HS-27A (cell line): ENCODE results near the gene POMZP3.
"Not testable (repeated sequence)": the region's sequence is repeated elsewhere in the genome, so short reads cannot be mapped to it uniquely, and the experiment has no call there.

Source experiments
- DNase-seq: peaks from one replicate; pipeline ENCODE4 v3.0.0-alpha.2; 2012; ENCODE audit warnings: low read depth, missing footprints

Gene POMZP3

DNA sequence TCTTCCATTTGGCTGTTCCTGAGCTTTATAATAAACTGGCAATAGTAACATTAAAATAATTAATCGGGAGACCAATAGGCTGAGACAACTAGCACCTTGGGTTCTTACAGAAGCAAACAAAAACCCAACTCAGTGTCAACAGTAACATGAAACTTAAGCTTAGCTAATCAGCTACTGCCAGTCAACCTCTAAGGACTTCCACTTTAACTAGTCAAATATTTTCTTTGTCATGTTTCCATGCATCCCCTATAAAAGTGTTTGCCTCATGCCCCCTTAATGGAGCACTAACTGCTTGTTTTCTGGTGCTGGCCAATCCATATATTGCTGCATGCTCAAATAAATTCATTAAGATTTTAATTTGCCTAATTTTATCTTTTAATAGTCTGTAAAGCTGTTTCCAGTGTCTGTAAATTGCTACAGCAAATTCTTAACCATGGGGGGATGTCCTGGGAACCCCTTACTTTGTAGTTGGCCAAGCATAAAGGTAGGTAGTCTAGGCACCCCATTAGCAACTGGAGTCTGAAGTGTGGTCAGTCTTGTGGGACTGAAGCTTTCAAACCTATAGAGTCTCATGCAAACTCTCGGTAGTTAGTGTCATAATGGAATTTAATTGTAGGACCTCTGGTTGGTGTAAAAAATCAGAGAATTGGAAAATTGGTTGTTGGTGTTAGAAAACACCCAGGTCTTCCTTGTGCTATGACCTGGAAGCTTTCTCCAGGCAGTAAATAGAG, 40.3 kb downstream of the POMZP3 start:
- not testable (repeated sequence) for DNase-seq

DNA sequence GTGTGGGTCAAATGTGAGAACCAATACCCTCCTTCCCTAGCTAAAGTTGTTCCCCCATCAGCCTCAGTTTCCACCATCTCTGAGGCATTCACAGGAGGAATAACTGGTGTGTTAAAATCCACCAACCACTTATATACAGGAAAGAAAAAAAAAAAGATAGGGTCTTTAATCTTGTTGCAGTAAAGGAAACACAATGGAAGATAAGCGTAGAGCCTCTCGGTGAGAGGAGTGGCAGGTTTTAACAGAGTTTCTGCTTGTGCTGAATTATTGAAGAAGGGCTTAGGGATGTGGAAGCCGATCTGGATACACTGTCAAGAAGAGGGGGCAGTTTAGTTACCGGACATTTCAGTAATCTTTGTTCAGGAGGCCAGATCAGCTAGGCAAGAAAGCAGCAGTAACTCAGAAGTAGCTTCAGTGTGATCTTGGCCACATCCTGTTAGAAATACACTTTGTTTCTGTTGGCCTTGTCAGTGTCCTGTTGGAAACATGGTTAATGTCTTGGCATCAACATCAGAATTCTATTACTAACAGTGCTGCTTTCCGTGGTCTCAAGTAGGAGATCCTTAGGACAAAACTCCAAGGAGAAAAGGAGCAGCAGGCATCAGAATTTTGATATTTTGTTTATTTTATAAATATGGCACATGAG, 43.3 kb downstream of the POMZP3 start:
- DNase-seq = not testable (repeated sequence)

DNA sequence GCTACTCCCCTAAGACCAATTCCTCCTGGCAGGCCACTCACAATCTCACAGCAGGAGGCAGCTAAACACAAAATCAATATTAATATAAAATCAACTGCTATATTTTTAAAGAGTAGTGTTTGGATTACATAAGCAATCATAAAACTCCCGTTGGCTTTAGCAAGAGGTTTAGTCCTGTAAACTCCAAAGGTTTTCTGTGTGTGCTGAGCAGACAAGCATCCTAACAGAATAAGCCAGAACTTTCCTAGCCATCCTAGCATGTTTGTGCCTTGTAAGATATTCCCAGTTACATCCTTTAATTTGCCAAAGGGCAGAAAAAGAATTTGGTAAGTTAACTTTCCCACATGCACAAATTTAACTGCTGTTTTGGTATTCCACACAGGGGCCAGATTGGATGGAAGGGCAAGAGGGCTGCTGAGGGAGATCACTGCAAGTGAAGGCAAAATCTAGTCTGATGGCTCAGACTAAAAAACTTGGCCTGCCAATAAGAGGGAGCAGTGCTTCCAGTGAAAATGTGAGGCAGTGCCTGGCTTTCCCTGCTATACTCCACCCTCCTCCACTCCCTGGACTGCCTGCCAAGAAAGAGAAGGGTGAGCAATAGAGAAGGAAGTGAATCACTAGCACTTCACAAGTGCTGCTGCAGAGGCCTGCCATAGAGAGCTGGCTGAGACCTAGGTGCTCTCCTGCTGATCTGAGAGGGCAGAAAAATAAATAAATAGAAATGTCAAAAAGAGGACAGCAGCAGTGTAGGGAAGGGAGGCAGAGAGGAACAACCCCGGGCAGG, 44.0 kb downstream of the POMZP3 start:
- DNase-seq = not testable (repeated sequence)

DNA sequence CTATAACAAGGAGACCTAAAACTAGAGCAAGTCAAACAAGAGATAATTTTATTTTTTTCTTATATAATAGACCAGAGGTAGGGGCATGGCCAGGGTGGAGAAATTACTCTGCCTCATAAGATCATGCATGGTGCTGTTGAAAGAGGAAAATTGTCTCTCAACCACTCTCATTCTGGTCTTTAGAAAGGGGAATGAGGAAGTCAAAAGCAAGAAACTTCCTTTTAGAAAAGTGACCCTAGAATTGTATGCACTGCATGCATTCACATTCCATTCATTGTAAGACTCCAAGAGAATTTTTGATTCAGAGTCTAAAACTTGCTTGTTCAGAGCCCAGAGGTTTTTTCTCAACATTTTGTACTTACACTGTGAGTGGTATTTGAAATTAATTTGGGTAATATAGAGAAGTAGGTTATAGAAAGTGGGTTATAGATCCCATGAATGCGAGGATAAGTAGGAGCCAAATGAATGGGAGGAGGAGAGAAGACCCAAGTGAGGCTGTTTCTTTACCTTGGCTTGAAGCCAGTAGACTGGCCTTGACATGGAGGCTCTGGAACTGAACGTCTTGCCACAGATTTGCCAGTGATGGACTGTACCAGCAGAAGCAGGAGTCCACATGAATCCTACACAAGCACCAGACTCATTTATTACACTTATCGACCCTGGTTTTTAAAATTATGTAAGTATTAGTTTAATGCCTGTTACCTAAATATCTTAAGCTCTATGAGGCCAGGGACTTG, 51.0 kb downstream of the POMZP3 start:
- DNase-seq = not testable (repeated sequence)

DNA sequence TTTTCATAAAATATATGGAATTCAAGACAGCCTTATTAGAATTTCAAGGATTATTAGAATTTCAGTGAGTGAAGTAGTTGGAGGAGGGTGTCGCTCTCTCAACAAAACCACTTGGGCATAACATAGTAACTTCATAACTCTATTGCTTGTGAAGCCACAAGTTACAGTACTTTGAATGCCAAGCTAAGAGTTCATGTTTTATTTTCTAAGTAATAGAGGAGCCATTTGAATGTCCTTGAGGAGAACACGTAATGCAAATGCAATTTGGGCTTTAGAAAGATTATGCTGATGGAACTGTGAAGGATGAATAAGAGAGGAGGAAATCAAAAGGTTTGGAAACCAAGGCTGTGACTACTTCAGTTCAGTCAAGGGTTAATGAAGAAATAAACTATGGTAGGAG, 51.6 kb downstream of the POMZP3 start:
- not testable (repeated sequence) for DNase-seq

DNA sequence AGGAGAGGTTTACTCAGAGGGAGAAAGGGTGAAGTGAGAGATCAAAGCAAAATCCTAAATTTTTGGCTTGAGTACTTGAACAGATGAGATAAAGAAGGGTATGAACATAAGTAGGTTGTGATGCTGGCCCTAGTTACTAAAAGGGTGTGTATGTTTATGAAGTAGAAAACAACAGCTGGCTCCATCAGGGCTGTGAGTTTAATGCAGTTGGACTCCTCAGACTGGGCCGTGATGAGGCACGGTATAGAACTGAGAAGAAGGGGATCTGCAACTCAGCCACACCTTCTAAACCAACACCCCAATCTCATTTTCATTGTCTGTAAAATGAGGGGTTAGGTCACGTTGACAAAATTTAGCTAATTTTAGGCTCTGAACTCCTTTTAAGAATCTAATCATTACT, 54.8 kb downstream of the POMZP3 start:
- DNase-seq = not testable (repeated sequence)

DNA sequence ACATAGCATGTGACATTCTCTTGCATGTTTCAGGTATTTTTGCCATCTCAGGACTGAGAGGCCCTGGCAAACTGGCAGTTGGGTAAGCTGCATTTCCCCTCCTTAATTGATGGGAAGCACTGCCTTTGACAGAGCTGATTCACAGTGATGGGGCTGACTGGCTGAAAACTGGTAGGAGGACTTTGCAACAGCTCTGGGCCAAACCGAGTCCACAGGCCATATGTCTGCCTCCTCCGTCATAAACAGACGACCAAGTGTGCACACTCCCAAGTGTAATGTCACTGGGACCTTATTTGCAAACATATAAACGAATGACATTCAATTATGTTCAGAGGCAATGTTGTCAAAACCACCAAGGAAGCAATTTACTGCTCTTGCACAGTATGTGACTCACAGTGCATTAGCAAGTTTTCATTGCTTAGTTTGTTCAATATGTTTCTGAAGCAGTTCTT, 56.7 kb downstream of the POMZP3 start:
- not testable (repeated sequence) for DNase-seq

DNA sequence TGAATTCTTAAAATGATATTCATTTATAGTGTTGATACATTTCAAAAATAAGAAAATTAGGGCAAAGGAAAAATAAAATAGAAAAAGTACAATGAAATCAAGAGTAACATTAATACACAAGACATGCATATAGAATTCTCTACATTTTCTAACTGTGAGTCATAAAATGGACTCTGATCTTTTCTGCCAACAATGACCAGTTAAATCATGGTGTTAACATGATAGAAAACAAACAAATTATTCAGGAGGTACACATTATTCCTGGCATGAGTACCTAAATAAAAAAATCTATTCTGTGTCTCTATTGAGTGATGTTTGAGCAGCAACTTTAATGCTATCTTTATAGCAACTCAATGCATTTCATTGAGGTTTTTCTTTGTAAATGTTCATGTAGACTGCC, 58.3 kb downstream of the POMZP3 start:
- DNase-seq = peak; percentile 46

DNA sequence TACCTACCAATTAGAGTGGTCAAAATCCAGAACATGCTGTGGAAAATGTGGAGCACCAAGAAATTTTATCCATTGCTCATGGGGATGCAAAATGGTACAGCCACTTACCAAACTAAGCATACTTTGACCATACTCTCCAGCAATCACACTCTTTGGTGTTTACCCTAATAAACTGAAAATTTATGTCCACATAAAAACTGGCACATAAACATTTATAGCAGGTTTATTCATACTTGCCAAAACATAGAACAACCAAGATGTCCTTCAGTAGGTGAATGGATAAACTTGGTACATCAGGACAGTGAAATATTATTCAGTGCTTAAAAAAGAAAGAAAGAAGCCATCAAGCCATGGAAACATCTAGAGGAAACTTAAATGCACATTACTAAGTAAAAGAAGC, 59.3 kb downstream of the POMZP3 start:
- not testable (repeated sequence) for DNase-seq

DNA sequence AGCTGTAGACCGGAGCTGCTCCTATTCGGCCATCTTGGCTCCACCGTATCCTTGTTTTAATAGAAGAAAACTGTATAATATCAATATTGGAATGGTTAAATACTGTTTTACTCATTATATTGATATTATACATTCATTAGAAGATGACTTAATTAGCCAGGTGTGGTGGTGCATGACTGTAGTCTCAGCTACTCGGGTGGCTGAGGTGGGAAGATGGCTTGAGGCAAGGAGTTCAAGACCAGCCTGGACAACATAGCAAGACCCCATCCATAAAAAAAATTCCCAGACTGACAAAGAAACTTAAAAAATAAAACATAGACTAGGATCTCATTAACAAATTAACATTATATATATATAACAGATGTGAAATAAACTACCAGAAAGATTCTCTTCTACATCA, 59.8 kb downstream of the POMZP3 start:
- not testable (repeated sequence) for DNase-seq

DNA sequence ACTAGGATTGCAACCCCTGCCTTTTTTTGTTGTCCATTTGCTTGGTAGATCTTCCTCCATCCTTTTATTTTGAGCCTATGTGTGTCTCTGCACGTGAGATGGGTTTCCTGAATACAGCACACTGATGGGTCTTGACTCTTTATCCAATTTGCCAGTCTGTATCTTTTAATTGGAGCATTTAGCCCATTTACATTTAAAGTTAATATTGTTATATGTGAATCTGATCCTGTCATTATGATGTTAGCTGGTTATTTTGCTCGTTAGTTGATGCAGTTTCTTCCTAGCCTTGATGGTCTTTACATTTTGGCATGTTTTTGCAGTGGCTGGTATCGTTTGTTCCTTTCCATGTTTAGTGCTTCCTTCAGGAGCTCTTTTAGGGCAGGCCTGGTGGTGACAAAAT, 62.1 kb downstream of the POMZP3 start:
- not testable (repeated sequence) for DNase-seq

DNA sequence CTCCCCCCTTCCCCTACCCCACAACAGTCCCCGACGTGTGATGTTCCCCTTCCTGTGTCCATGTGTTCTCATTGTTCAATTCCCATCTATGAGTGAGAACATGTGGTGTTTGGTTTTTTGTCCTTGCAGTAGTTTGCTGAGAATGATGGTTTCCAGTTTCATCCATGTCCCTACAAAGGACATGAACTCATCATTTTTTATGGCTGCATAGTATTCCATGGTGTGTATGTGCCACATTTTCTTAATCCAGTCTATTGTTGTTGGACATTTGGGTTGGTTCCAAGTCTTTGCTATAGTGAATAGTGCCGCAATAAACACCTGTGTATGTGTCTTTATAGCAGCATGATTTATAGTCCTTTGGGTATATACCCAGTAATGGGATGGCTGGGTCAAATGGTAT, 65.7 kb downstream of the POMZP3 start:
- not testable (repeated sequence) for DNase-seq

DNA sequence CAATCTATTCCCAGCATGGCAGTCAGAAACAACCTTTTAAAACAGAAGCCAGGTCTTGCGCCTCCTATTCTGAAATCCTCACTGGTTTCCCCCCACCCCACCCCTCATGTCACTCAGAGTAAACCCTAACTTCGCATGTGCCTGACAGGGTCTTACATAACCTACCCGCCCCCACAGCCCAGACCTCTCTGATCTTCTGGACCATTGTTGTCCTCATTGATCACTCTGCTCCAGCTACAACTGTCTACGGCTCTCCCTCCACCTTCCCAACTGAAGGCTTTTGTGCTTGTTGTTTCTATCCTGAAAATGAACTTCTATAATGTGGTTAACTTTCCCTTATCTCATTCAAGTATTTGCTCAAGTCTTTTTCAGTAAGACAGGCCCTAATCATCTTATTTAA, 66.9 kb downstream of the POMZP3 start:
- DNase-seq = not testable (repeated sequence)
